ENCODE results near the gene OSGIN1. TPM values are rescaled to one million over a fixed set of nuclear protein-coding genes. Genes with fewer than 3 reads are reported as not detected.

Gene OSGIN1
- 0.60 and 1.3 TPM in 2 replicates for total RNA-seq

- DNase-seq (ENCODE audit: low read depth in 2 of 2) = peak; percentile 94 to 95
Measured at GRCh38 chr16:83952940-83953795, at the start of gene OSGIN1. TSS of gene OSGIN1 (plus strand) at chr16:83953240. CDS start at chr16:83957672, 4,432 bp downstream.

- DNase-seq (ENCODE audit: low read depth in 2 of 2) = peak in 1 of 2 donors; percentile 50
Measured at GRCh38 chr16:83903751-83904150, 49.3 kb upstream of the OSGIN1 start.

- no peak for DNase-seq (ENCODE audit: low read depth in 2 of 2)
Measured at GRCh38 chr16:83906683-83907082, 46.4 kb upstream of the OSGIN1 start.

GRCh38 chr16:83907111-83907510 lies 45.9 kb upstream of the OSGIN1 start:
- DNase-seq (ENCODE audit: low read depth in 2 of 2) = no peak

- no peak for DNase-seq (ENCODE audit: low read depth in 2 of 2)
Measured at GRCh38 chr16:83907631-83908250, 45.3 kb upstream of the OSGIN1 start.

GRCh38 chr16:83908798-83909197 lies 44.2 kb upstream of the OSGIN1 start:
- DNase-seq (ENCODE audit: low read depth in 2 of 2) = no peak

GRCh38 chr16:83911290-83911689 lies 41.8 kb upstream of the OSGIN1 start:
- no peak for DNase-seq (ENCODE audit: low read depth in 2 of 2)

- DNase-seq (ENCODE audit: low read depth in 2 of 2) = no peak
Measured at GRCh38 chr16:83912519-83913244, 40.4 kb upstream of the OSGIN1 start.

GRCh38 chr16:83913245-83913633 lies 39.8 kb upstream of the OSGIN1 start:
- peak in 1 of 2 donors; percentile 40 for DNase-seq (ENCODE audit: low read depth in 2 of 2)

- no peak for DNase-seq (ENCODE audit: low read depth in 2 of 2)
Measured at GRCh38 chr16:83914091-83914710, 38.8 kb upstream of the OSGIN1 start.

- DNase-seq (ENCODE audit: low read depth in 2 of 2) = no peak
Measured at GRCh38 chr16:83915081-83915480, 38.0 kb upstream of the OSGIN1 start.

GRCh38 chr16:83915491-83915890 lies 37.5 kb upstream of the OSGIN1 start:
- DNase-seq (ENCODE audit: low read depth in 2 of 2) = no peak

GRCh38 chr16:83917152-83918120 lies 35.6 kb upstream of the OSGIN1 start:
- DNase-seq (ENCODE audit: low read depth in 2 of 2) = no peak

- DNase-seq (ENCODE audit: low read depth in 2 of 2) = no peak
Measured at GRCh38 chr16:83920894-83921491, 32.0 kb upstream of the OSGIN1 start.

- no peak for DNase-seq (ENCODE audit: low read depth in 2 of 2)
Measured at GRCh38 chr16:83923581-83924365, 29.3 kb upstream of the OSGIN1 start.

GRCh38 chr16:83924686-83925085 lies 28.4 kb upstream of the OSGIN1 start:
- no peak for DNase-seq (ENCODE audit: low read depth in 2 of 2)

- DNase-seq (ENCODE audit: low read depth in 2 of 2) = no peak
Measured at GRCh38 chr16:83925095-83925905, 27.7 kb upstream of the OSGIN1 start.

- no peak for DNase-seq (ENCODE audit: low read depth in 2 of 2)
Measured at GRCh38 chr16:83925957-83926725, 26.9 kb upstream of the OSGIN1 start.

Data from lung microvascular endothelial cell (primary cell).